Measurements from ENCODE around the gene ZFPM1.
"Not testable (repeated sequence)": the region's sequence is repeated elsewhere in the genome, so short reads cannot be mapped to it uniquely, and the experiment has no call there.

ZFPM1 gene

DNA sequence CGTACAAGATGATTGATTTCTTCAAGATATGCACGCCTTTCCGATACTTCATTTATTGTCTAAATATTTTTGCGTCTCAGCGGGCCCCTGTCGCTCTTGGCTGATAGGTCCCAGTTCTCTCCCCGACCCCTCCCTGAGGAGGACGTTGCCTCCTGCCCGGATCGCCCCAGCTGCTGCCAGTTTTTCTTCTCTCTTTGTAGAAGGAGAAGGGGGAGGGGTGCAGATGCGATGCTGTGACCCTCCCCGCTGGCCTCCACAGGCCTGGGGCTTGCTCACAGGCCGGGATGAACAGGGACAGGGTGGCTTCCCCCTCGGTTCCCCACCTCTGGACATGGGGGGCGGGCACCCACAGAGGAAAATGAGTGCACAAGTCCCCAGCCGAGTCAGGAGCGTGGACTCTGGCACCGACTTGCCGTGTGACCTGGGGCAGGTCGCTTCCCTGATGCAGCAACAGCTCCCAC is 63.6 kb downstream of the ZFPM1 start:
- DNase-seq = no peak

DNA sequence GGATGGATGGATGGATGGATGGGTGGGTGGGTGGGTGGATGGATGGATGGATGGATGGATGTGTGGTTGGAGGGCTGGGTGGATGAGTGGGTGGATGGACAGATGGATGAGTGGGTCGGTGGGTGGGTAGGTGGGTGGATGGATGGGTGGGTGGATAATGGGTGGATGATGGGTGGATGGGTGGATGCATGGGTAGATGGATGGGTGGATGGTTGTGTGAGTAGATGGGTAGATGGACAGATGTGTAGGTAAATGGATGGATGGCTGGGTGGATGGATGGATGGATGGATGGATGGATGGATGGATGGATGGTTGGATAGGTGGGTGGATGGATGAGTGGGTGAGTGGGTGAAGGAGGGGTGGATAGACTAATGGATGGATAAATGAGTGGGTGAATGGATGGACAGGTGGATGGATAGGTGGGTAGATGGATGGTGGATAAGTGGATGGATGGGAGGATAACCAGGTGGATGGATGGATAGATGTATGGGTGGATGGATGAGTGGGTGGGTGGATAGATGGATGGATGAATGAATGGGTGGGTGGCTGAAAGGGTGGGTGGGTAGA is 64.2 kb downstream of the ZFPM1 start:
- not testable (repeated sequence) for DNase-seq

DNA sequence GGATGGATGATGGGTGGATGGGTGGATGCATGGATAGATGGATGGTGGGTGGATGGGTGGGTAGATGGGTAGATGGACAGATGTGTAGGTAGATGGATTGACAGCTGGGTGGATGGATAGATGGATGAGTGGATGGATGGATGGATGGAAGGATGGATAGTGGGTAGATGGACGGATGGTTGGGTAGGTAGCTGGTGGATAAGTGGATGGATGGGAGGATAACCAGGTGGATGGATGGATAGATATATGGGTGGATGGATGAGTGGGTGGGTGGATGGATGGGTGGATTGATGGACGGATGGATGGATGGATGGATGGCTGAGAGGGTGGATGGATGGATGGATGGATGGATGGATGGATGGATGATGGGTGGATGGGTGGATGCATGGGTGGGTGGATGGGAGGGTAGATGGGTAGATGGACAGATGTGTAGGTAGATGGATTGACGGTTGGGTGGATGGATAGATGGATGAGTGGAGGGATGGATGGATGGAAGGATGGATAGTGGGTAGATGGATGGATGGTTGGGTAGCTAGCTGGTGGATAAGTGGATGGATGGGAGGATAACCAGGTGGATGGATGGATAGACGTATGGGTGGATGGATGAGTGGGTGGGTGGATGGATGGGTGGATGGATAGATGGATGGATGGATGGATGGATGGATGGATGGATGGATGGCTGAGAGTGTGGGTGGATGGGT is 65.5 kb downstream of the ZFPM1 start:
- not testable (repeated sequence) for DNase-seq

DNA sequence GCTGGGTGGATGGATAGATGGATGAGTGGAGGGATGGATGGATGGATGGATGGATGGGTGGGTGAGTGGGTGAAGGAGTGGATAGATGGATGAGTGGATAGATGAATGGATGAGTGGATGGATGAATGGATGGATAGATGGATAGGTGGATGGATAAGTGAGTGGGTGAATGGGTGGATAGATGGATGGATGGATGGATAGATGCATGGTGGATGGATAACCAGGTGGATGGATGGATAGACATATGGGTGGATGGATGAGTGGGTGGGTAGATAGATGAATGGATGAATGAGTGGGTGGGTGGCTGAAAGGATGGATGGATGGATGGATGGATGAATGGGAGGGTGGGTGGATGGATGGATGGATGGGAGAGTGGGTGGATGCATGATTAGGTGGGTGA is 66.2 kb downstream of the ZFPM1 start:
- DNase-seq = no peak

DNA sequence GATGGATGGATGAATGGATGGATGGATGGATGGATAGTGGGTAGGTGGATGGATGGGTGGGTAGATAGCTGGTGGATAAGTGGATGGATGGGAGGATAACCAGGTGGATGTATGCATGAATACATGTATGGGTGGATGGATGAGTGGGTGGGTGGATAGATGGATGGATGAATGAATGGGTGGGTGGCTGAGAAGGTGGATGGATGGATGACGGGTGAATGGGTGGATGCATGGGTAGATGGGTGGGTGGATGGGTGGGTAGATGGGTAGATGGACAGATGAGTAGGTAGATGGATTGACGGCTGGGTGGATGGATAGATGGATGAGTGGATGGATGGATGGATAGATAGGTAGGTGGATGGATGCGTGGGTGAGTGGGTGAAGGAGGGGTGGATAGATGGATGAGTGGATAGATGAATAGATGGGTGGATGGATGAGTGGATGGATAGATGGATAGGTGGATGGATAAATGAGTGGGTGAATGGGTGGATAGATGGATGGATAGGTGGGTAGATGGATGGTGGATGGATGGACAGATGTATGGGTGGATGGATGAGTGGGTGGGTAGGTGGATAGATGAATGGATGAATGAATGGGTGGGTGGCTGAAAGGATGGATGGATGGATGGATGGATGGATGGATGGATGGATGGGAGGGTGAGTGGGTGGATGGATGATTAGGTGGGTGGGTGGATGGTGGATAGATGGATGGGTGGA is 67.0 kb downstream of the ZFPM1 start:
- no peak for DNase-seq

DNA sequence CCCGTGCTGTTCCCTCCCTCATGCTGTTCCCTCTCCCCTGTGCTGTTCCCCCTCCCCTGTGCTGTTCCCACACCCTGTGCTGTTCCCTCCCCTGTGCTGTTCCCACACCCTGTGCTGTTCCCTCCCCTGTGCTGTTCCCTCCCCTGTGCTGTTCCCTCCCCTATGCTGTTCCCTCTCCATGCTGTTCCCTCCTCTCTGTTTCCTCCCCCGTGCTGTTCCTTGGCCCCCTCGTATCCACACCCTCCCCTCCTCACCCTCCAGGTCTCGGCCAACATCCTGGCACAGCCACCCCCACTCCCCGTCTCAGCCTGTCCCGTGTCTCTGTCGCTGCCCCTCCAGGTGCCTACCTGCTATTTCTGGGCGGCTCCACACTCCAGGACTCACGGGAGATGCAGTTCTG is 68.6 kb downstream of the ZFPM1 start:
- no peak for DNase-seq

DNA sequence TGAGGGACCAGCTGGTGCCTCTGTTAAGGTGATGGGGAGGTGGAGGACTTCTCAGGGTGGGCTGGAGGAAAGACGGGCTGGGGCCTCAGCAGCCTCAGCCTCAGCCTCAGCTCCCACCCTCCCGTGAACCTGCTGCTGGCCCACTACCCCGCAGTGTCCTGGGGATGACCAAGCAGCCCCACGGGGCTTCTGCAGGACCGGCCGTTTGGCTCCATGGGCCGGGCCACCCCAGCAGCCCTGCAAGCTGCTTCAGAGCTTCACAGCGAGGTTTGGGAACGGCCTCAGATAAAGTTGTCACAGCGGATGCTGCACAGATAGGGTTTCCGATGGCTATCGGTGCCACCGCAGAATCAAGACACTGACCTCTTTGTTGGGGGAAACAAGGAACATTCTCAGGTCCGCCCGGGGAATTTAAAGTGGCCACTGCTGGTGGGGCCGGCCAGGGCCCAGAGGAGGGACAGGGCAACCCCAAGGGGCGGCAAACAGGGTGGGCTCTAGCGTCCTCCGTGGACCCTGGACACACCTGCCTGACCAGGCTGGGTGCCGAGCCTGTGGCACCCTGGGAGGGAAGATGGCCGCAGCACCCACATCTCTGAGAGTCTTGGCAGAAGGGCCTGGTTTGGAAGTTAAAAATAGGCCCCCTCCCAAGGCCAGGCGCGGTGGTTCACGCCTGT is 69.3 kb downstream of the ZFPM1 start:
- DNase-seq = no peak

DNA sequence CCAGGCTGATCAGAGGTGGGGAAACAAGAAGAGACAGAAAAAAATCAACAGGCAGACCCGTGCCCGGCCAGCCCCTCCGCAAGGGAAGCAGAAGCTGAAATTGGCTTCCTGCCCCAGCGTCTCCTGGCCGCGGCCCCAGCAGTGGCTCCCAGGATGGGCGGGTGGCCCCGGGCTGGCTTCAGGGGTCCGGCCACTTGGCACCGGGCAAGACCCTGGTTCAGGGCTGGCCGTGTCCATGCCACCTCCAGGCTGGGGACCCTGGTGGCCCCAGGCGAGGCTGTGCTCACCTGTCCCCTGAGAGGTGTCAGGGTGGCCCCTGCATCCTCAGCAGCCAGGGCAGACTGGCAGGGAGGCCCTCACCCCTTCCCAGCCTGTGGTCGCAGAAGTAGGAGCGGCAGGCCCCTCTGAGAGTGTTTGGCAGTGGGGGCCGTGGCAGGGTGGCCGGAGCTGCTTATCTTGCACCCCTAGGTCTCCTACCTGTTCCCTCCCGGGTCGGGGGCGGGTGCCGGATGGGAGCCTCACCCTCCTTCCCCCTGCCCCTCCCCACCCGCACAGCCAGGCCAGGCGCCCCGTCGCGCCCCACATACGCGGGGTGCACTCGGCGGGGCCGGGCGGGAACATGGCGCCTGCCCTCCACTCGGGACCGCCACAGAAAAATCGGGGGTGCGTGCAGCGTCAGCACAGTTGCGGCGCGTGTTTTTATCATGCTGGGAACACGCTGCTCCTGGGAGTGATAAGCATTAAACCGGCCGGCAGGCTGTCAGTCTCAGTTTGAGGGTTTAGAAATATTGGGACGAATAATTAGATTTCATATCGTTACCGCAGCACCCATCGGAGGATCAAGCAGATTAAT is 70.5 kb downstream of the ZFPM1 start:
- DNase-seq = no peak

DNA sequence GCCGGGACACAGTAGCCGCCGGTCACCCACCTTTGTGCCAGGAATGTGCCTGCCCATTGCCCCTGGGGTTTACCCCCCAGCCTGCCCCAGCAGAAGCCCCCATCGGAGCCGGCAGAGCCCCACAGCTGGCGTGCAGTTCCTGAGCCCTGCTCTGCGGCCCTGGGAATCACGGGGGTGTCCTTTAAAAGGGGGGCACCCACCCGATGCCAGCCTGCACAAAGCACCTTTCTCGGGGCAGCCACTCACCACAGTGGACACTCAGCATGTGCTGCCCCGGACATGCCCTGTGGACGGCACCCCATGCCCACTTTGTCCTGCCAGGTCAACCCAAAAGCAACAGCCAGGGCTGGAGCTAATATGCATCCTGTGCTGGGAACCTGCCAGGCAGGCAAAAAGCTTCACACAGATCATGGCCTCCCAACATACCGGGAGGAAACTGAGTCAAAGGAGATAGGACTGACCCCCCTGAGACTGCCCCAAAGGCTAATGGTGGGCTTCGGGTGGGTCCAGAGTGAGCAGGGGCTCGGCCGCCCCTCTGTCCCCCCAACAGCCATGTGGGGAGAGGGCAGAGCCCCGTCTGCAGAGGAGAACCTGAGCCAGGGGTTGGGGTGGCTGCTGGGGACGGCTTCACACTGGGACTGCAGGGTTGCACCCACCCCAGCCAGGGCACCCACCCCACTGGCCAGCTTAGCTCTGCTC is 71.3 kb downstream of the ZFPM1 start:
- DNase-seq = no peak

DNA sequence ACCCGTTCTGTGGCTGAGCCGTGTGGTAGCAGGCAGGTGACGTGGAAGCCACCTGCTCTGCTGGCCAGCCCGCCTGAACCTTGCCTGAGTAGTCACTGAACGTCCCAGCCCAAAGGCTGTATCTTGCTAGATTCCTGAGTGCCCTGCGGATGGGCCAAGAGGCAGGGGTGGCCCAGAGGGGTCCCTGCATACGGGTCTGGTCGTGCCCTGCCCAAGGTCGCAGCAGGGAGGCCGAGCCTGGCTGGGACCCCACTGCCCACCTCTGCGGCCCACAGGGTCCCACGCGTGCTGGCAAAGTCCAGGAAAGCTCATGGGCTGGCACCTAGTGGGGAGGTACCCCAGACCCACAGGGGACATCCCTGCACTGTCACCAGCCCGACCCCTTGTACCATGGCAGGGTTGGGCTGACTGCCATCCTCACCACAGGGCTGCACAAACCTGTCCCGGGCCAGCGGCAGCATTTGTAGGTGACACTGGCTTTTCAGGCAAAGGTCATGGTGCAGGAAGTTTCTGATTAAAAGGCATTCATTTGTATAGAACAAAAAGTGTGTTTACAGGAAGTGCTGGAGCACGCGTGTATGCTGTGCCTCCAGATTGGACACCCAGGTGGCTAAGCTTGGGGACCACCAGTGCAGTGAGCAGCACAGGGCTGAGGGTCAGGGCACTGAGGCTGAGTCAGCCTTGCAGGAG is 72.0 kb downstream of the ZFPM1 start:
- DNase-seq = no peak

DNA sequence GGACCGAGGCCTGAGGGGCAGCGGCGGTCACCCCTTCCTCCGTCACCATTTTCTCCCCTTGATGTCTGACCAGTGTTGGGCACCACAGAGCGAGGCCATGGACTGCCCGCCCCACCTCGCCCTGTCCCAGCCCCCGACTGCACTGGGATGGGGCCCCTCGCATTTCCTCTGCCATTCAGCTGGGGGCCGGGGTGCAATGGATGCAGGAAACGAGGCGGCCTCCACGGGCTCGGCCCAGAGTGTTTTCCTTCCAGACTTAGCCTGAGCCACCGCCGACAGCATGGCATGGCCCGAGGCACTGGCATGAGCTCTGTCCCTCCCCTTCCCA is 72.5 kb downstream of the ZFPM1 start:
- DNase-seq = no peak

DNA sequence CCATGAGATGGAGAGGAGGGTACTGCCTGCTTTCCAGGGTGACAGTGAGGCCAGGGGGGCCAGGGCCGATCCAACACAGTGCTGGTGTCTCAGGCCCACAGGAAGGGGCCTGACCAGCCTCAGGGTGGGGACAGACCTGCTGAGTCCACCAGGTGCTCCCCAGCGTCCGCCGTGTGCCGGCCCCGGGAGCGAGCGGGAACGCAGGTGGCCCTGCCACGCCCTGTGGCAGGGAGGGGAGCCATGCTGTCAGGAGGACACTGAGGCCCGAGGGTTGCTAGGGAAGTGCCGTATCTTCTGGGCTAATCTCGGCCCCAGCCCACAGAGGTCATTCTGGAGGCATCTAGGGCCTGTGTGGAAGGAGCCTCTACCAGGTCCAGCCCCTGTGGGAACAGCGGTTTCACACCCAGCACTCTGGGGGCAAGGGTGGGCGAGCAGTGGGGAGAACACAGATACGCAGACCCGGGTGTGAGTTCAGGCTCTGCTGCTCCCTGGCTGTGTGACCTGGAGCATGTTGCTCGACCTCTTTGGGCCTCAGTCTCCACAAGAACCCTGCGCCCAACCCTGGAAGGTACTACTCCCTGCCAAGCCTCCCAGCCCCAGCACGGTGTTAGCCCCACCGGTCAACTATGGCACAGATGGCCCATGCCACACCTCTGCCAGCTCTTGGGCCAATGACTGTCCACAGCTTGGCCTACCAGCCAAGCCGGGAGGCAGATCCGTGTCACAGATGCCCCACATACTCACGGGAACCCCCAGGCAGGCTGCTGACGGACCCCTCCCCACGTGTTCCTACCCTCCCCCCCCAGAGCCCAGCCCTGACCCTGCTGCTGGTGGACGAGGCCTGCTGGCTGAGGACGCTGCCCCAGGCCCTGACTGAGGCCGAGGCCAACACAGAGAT is 73.2 kb downstream of the ZFPM1 start:
- DNase-seq = no peak

DNA sequence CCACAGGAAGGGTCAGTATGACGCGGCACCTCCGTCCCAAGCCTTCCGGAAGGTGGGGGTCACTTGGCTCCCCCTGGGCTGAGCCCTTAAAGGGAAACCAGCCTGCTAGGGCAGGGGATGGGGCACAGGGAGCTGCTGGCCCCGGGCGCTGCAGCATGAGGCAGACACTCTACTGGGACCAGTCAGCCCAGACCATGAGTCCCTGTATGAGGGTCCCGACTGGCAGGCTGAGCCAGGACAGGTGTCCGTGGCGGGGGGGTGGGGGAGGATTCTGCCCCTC is 73.8 kb downstream of the ZFPM1 start:
- DNase-seq = no peak

DNA sequence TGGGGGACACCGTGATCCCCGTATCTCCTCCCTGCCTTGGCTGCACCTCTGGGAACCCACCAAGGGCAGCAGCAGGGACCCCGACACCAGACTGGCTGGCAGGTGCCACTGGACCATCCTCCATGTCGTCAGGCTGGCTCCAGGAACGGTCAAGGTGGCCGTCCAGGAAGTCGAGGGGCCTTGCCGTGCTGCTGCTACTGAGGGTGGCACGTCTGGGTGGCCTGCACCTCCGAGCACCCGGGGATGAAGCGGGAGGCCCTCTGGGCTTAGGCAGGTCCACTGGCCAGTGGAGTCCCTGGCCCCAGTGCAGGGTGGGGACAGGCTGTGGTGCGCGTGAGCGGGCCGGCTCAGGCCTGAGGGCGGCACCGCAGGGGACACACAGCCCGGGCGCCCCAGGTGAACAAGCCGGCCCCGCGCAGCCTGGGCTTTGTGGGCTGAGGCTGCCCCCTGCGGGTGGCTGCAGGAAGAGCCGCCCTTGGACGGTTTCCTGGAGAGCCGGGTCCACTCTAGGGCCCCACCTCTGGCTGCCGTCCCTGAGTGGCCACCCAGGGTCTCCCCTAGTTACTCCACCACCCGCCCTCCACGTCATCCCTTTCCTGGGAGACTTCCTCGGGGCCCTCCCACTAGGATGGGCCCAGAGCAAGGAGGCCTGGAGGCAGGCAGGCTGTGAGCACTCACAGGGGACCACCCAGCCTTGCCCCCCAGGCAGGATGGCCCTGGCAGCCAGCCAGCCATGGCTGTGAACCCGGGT is 74.3 kb downstream of the ZFPM1 start:
- DNase-seq = peak; percentile 29 to 32

DNA sequence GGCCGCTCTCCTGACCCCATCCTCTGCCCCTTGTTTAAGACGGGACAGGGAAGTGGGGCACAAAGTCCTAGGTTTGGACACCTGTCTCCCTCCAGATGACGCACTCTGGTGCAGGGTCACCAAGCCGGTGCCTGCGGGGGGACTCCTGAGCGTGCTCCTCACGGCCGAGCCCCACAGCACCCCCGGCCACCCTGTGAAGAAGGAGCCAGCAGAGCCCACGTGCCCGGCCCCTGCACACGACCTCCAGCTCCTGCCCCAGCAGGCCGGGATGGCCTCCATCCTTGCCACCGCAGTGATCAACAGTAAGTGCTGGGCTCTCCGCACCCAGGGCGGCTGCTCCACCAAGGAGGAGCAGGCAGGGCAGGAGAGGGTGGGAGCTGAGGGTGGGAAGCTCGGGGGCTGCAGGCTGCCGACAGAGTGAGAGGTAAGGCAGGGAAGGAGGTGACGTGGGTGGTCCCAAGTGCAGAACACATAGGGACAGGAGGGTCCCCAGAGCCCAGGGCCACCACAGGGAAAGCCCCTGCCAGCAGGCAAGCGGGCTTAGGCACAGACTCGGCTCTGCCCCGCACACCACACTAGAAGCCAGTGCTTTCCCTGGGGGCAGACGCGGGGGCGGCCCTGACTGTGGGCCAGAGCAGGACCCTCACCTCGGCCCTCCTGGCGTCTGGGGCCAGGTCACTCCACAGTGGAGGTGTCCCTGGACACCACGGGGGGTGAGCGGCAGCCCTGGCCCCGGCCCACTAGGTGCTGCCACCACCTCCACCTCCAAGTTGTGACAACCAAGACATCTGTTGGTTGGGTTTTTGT is 75.1 kb downstream of the ZFPM1 start:
- no peak for DNase-seq

DNA sequence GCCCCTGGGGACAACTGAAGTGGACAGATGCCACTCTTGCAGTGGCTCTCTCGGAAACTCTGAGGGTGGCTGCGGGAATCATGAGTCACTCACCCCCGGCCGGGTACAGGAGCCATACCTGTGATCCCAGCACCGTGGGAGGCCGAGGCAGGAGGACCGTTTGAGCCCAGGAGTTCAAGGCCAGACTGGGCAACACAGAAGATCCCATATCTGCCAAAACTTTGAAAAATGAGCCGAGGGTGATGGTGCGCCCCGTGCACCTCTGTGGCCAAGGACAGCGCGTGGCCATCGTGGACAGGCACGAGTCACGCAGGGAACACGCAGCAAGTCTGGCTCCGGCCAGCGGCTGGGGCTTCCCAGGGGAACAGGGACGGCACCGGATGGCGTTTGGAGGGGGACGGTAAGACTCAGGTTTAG is 75.8 kb downstream of the ZFPM1 start:
- no peak for DNase-seq

DNA sequence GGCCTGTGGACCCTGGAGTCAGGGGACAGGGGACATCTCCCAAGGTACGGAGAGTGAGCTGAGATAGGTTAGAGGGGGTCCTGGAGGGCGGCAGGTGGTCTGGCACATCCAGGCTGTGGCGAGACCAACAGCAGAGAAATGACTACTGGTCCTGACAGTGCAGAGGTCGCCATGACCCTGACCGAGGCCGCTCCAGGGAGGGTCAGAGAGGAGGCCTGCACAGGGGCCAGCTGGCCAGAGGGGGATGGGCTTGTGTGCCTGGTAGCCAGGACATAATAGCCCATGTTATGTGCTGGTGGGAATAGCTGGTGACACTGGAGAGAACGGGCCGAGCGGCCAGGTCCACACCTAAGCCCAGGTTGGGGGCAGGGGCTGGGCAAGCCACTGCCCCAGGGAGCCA is 76.5 kb downstream of the ZFPM1 start:
- no peak for DNase-seq

DNA sequence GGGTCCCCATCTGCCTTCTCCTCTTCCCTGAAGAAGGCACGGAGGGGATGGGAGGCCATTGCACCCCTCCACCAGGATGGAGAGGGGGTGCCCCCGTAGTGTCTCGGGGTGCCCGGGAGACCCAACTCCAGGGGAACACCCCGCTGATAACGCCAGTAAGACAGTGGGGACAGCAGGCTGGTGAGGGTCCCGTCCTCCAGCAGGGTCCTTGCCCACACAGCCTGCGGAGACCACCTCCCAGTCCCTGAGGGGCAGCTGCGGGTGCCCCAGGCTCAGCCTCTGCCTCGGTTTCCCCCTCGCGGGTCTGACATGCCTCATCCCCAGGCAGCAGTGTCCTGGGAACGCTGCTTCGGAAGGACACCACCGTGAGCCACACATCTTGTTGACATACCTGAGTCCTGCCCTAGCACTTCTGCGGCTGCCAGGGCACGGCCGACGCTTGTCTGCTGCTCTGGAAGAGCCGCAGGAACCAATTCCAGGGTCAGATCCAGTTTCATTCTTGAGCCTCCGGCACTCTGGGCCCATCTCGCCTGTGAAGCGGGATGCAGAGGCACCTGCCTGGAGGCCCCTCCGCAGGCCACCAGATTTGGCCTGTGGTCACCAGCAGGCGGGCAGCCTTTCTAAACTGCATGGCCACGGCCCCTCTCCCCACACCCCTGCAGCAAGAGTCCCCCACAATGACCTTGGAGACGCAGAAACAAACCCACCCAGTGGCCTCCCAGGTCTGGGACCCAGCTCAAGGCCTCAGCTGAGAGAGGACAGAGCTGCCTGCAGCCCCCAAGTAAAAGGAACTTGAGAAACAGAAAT is 77.2 kb downstream of the ZFPM1 start:
- no peak for DNase-seq

Data from NCI-H2081 (cell line).